ENCODE data around the gene HACE1. TPM values are rescaled to one million over a fixed set of nuclear protein-coding genes. Genes with fewer than 3 reads are reported as not detected.

HACE1 gene
- total RNA-seq, 2 donors from 2014 or later: 13.5 to 16.6 TPM

GRCh38 chr6:104736545-104736944, 123.2 kb downstream of the HACE1 start:
- H3K27ac ChIP-seq: no peak overlapping the region
- no peaks in the 10 kb centered on the region for H3K9me3 ChIP-seq
- WGBS, 2 donors: 81 to 89% methylated on average over 1 of the region's 1 CpG
- no peak for TF ChIP-seq POLR2A (IDR thresholded peaks at IDR 0.05)
- no peak overlapping the region for H3K4me3 ChIP-seq
- H3K36me3 ChIP-seq (replicated peaks in 1 of 2; ENCODE audit: insufficient read depth in 1 of 2, low read depth in 2 of 2): no peaks in the 10 kb centered on the region
- ATAC-seq (no peak), DNase-seq (no peak)
- intact Hi-C loops (cut with DNase I): no loop called here
- H3K27me3 ChIP-seq: no peaks in the 10 kb centered on the region
- no peaks in the 10 kb centered on the region for H3K4me1 ChIP-seq

GRCh38 chr6:104730450-104730849, 129.3 kb downstream of the HACE1 start:
- Histone ChIP-seq H3K4me3 (no peak overlapping the region), H3K4me1 (no peaks in the 10 kb centered on the region), H3K27ac (no peak overlapping the region), H3K27me3 (no peaks in the 10 kb centered on the region), H3K9me3 (no peaks in the 10 kb centered on the region), H3K36me3 (replicated peaks in 1 of 2; ENCODE audit: insufficient read depth in 1 of 2, low read depth in 2 of 2) (no peaks in the 10 kb centered on the region)
- ATAC-seq (no peak), DNase-seq (no peak)
- no peak for TF ChIP-seq CTCF (IDR thresholded peaks at IDR 0.05)
- TF ChIP-seq POLR2A (IDR thresholded peaks at IDR 0.05): no peak
- intact Hi-C loops (cut with DNase I): no loop called here
- 84 to 88% methylated on average over 2 of the region's 2 CpGs for WGBS, 2 donors

GRCh38 chr6:104729433-104729832, 130.3 kb downstream of the HACE1 start:
- H3K4me1 ChIP-seq: no peaks in the 10 kb centered on the region
- no peak for ATAC-seq
- no peak overlapping the region for H3K27ac ChIP-seq
- no peak for DNase-seq
- TF ChIP-seq CTCF (IDR thresholded peaks at IDR 0.05) (no peak), POLR2A (IDR thresholded peaks at IDR 0.05) (no peak)
- no peaks in the 10 kb centered on the region for H3K27me3 ChIP-seq
- H3K36me3 ChIP-seq (replicated peaks in 1 of 2; ENCODE audit: insufficient read depth in 1 of 2, low read depth in 2 of 2): no peaks in the 10 kb centered on the region
- intact Hi-C loops (cut with DNase I): no loop called here
- no peaks in the 10 kb centered on the region for H3K9me3 ChIP-seq
- no peak overlapping the region for H3K4me3 ChIP-seq

- no peaks in the 10 kb centered on the region for H3K27me3 ChIP-seq
- no peak overlapping the region for H3K27ac ChIP-seq
- H3K9me3 ChIP-seq: peaks cover 0 to 4% (median 0%) of the 10 kb centered on the region in 3 donors
- no peak overlapping the region for H3K4me3 ChIP-seq
- TF ChIP-seq CTCF (IDR thresholded peaks at IDR 0.05) (no peak), POLR2A (IDR thresholded peaks at IDR 0.05) (no peak)
- intact Hi-C loops (cut with DNase I): no loop called here
- no peaks in the 10 kb centered on the region for H3K36me3 ChIP-seq (replicated peaks in 1 of 2; ENCODE audit: insufficient read depth in 1 of 2, low read depth in 2 of 2)
- DNase-seq (no peak), ATAC-seq (no peak)
- H3K4me1 ChIP-seq: peaks cover under 1% of the 10 kb centered on the region
- 46 to 54% methylated on average over 4 of the region's 4 CpGs for WGBS, 2 donors
Measured at GRCh38 chr6:104728448-104728847, 131.3 kb downstream of the HACE1 start.

- H3K27me3 ChIP-seq: no peaks in the 10 kb centered on the region
- TF ChIP-seq POLR2A (IDR thresholded peaks at IDR 0.05) (no peak), CTCF (IDR thresholded peaks at IDR 0.05) (no peak)
- H3K4me3 ChIP-seq: no peak overlapping the region
- 90 to 91% methylated on average over 1 of the region's 1 CpG for WGBS, 2 donors
- H3K4me1 ChIP-seq: peaks cover 3% of the 10 kb centered on the region
- no peak overlapping the region for H3K27ac ChIP-seq
- H3K36me3 ChIP-seq (replicated peaks in 1 of 2; ENCODE audit: insufficient read depth in 1 of 2, low read depth in 2 of 2): no peaks in the 10 kb centered on the region
- no peaks in the 10 kb centered on the region for H3K9me3 ChIP-seq
- no peak for ATAC-seq
- DNase-seq: no peak
- intact Hi-C loops (cut with DNase I): no loop called here
Measured at GRCh38 chr6:104718672-104719071, 141.0 kb downstream of the HACE1 start.

All from body of pancreas (tissue), 4 donors.